NCI-H2196 treated with DMSO at 0.1 percent for 48 hours (cell line): ENCODE measurements around the gene ARPIN.

Experiments used
- DNase-seq: peaks from one replicate; lab custom pipeline; 2025; ENCODE audit not compliant: unreplicated experiment; lab: John Stamatoyannopoulos, UW

The ARPIN gene

GRCh38 chr15:89845305-89845893 lies 67.4 kb downstream of the ARPIN start:
- no peak for DNase-seq
